GM10266 (cell line): ENCODE measurements around the gene UQCR11.
"Not testable (repeated sequence)": the region's sequence is repeated elsewhere in the genome, so short reads cannot be mapped to it uniquely, and the experiment has no call there.

Experiments used
- DNase-seq: peaks from one replicate; pipeline ENCODE4 v3.0.0; 2012; ENCODE audit errors: extremely low spot score
- CTCF ChIP-seq: IDR thresholded peaks from 2 replicates; pipeline ENCODE4 v1.5.1; 2012; ENCODE audit warnings: mild to moderate bottlenecking, low read depth; ENCODE audit not compliant: control insufficient read depth, insufficient read depth; ENCODE audit errors: missing control alignments

Gene UQCR11

GRCh38 chr19:1645299-1645698 lies 40.0 kb upstream of the UQCR11 start:
- no peak for TF ChIP-seq CTCF
- DNase-seq = no peak

GRCh38 chr19:1644070-1644469 lies 38.8 kb upstream of the UQCR11 start:
- TF ChIP-seq CTCF = no peak
- no peak for DNase-seq

GRCh38 chr19:1640893-1641448 lies 35.7 kb upstream of the UQCR11 start:
- DNase-seq = not testable (repeated sequence)

- DNase-seq = no peak
- TF ChIP-seq CTCF = no peak
These were observed 31.3 kb upstream of the UQCR11 start for GRCh38 chr19:1636325-1637236.

GRCh38 chr19:1634938-1635243 lies 29.6 kb upstream of the UQCR11 start:
- no peak for TF ChIP-seq CTCF
- DNase-seq = no peak

- no peak for DNase-seq
- no peak for TF ChIP-seq CTCF
These were observed 29.1 kb upstream of the UQCR11 start for GRCh38 chr19:1634242-1634937.

- DNase-seq = no peak
- TF ChIP-seq CTCF = no peak
These were observed 28.1 kb upstream of the UQCR11 start for GRCh38 chr19:1633269-1633826.
